NT2/D1 (cell line): Measurements from ENCODE around the gene ELAVL2.

ENCODE experiments used
- DNase-seq: peaks from one replicate; pipeline ENCODE4 v3.0.0-alpha.2; 2011; ENCODE audit warnings: low read depth, low spot score
- H3K27me3 ChIP-seq: 2 replicates; pipeline ENCODE4 v1.6.0; 2011; ENCODE audit warnings: mild to moderate bottlenecking; ENCODE audit not compliant: insufficient read length, insufficient read depth
- H3K36me3 ChIP-seq: 2 replicates; pipeline ENCODE4 v1.6.1; 2011; ENCODE audit warnings: mild to moderate bottlenecking, low read length, mixed read lengths; ENCODE audit not compliant: insufficient read depth, insufficient read length
- H3K4me1 ChIP-seq: 2 replicates; pipeline ENCODE4 v1.5.1; 2011; ENCODE audit not compliant: insufficient read depth, insufficient read length
- H3K4me3 ChIP-seq: 2 replicates; pipeline ENCODE4 v1.5.1; 2011; ENCODE audit warnings: low read depth; ENCODE audit not compliant: insufficient read length
- H3K9ac ChIP-seq: 2 replicates; pipeline ENCODE4 v1.6.0; 2011; ENCODE audit warnings: low read depth; ENCODE audit not compliant: insufficient read length
- H3K9me3 ChIP-seq: 2 replicates; pipeline ENCODE4 v1.5.1; 2011; ENCODE audit warnings: mild to moderate bottlenecking, low read length; ENCODE audit not compliant: insufficient read depth
- SUZ12 ChIP-seq: IDR thresholded peaks from 2 replicates; pipeline ENCODE4 v1.6.1; 2011; ENCODE audit not compliant: insufficient read length, insufficient read depth; ENCODE audit errors: extremely low read depth
- YY1 ChIP-seq: IDR thresholded peaks from 2 replicates; pipeline ENCODE4 v1.6.1; 2011; ENCODE audit not compliant: insufficient read length, insufficient read depth
- ZNF274 ChIP-seq: IDR thresholded peaks from 2 replicates; pipeline ENCODE4 v1.6.1; 2011; ENCODE audit warnings: mild to moderate bottlenecking, low read depth, low read length

Gene ELAVL2

GRCh38 chr9:23746317-23746716 is 79.7 kb downstream of the ELAVL2 start:
- Histone ChIP-seq H3K9me3 (no peaks in the 10 kb centered on the region), H3K27me3 (no peaks in the 10 kb centered on the region), H3K36me3 (no peaks in the 10 kb centered on the region), H3K9ac (no peak overlapping the region), H3K4me3 (no peak overlapping the region), H3K4me1 (no peaks in the 10 kb centered on the region)
- TF ChIP-seq ZNF274 (no peak), YY1 (no peak), SUZ12 (no peak)
- DNase-seq = no peak

DNA sequence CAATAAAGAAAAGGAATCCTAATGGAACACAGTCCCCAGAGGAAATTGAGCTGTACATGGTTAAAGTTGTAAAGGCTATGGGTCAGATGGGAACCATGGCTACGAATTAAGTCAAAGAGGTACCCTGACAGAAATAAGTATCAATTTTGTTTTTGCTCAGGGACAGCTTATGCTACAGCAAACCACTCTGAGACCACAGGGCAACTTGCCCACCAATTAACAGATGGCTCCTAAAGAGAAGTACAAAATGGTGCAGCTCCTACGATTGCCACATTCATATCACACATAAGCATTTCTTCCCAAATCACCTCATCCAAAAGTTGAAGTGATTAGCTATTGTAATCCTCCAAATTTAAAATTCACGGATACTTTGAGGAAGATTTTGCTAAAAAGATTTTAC is 83.0 kb downstream of the ELAVL2 start:
- no peaks in the 10 kb centered on the region for H3K36me3 ChIP-seq
- DNase-seq = no peak
- H3K4me1 ChIP-seq = no peaks in the 10 kb centered on the region
- H3K27me3 ChIP-seq = no peaks in the 10 kb centered on the region
- no peak for TF ChIP-seq ZNF274
- no peak for TF ChIP-seq YY1
- no peak for TF ChIP-seq SUZ12
- H3K9me3 ChIP-seq = no peaks in the 10 kb centered on the region
- H3K9ac ChIP-seq = no peak overlapping the region
- no peak overlapping the region for H3K4me3 ChIP-seq

DNA sequence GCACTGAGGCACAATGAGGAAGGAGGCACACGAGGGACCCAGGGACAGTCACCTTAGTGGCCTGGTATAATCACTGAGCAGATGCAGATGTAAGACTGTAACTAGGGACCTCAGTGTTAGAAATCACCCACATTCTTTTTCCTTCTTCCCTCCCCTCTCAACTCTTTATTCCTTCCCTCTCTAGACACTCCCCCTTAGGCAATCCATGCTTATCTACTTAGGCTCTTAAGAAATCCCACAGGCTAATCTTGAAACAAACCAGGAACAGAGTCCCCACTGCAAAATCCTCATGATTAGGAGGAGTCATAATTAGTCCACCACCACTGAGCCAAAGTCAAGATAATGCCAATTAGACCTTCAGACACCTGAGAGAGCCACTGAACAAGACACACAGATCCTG is 84.7 kb downstream of the ELAVL2 start:
- TF ChIP-seq ZNF274 (no peak), YY1 (no peak), SUZ12 (no peak)
- Histone ChIP-seq H3K9me3 (no peaks in the 10 kb centered on the region), H3K27me3 (no peaks in the 10 kb centered on the region), H3K9ac (no peak overlapping the region), H3K4me3 (no peak overlapping the region), H3K4me1 (no peaks in the 10 kb centered on the region), H3K36me3 (no peaks in the 10 kb centered on the region)
- DNase-seq = no peak

- TF ChIP-seq SUZ12 (no peak), ZNF274 (no peak)
These were observed 85.5 kb downstream of the ELAVL2 start for GRCh38 chr9:23740531-23740930.

GRCh38 chr9:23739753-23740152 is 86.3 kb downstream of the ELAVL2 start:
- Histone ChIP-seq H3K27me3 (no peaks in the 10 kb centered on the region), H3K36me3 (no peaks in the 10 kb centered on the region), H3K4me1 (no peaks in the 10 kb centered on the region), H3K9me3 (no peaks in the 10 kb centered on the region), H3K4me3 (no peak overlapping the region), H3K9ac (no peak overlapping the region)
- no peak for TF ChIP-seq YY1
- no peak for TF ChIP-seq SUZ12
- no peak for TF ChIP-seq ZNF274
- no peak for DNase-seq

More at GRCh38 chr9:23740531-23740930, 85.5 kb downstream of the ELAVL2 start:
- H3K9me3 ChIP-seq = no peaks in the 10 kb centered on the region
- H3K27me3 ChIP-seq = no peaks in the 10 kb centered on the region
- no peak overlapping the region for H3K9ac ChIP-seq
- DNase-seq = no peak
- H3K36me3 ChIP-seq = no peaks in the 10 kb centered on the region
- no peak overlapping the region for H3K4me3 ChIP-seq
- H3K4me1 ChIP-seq = no peaks in the 10 kb centered on the region

DNA sequence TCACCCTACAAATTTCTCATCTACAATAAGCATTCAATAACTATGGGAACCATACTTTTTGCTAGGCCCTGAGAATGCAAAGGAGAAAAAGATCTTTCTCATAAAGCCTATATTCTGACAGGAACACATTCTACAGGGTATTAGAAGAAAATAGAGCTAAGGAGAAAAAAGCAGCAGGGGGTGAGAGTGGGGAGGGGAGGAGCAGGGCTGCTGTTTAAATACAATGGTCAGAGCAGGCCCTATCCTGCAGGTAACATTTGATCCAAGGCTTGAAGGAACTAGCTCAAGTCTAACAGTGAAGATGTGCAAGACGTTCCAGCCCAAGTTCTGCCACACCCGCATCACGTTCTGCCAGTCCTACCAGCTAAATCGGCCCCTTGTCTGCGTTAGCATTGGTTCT is 89.7 kb downstream of the ELAVL2 start:
- no peaks in the 10 kb centered on the region for H3K4me1 ChIP-seq
- H3K9ac ChIP-seq = no peak overlapping the region
- H3K36me3 ChIP-seq = no peaks in the 10 kb centered on the region
- DNase-seq = no peak
- H3K9me3 ChIP-seq = no peaks in the 10 kb centered on the region
- H3K4me3 ChIP-seq = no peak overlapping the region
- TF ChIP-seq YY1 (no peak), ZNF274 (no peak), SUZ12 (no peak)
- H3K27me3 ChIP-seq = no peaks in the 10 kb centered on the region

- no peaks in the 10 kb centered on the region for H3K9me3 ChIP-seq
- no peaks in the 10 kb centered on the region for H3K27me3 ChIP-seq
- DNase-seq = no peak
- H3K36me3 ChIP-seq = no peaks in the 10 kb centered on the region
- no peak overlapping the region for H3K9ac ChIP-seq
- no peak overlapping the region for H3K4me3 ChIP-seq
- TF ChIP-seq YY1 (no peak), ZNF274 (no peak), SUZ12 (no peak)
- H3K4me1 ChIP-seq = no peaks in the 10 kb centered on the region
These were observed 92.5 kb downstream of the ELAVL2 start for GRCh38 chr9:23733495-23734078.

DNA sequence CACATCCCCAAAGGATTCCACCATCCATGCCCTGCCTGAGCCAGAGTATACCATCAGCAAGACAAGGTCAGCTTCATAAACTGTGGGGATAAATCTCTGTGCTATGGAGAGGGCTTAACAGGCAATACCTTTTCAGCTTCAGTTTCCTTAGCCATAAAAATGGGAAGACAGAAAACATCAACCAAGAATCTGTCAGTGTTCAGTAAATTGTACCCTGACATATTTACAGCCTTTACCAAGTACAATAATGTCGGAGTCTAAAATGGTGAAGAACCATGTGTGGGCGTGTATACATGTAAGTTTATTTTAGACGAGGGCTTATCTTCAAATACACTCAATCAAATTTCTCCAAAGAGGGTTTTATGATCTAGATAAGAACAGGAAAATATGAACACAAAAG is 94.7 kb downstream of the ELAVL2 start:
- Histone ChIP-seq H3K36me3 (no peaks in the 10 kb centered on the region), H3K9me3 (no peaks in the 10 kb centered on the region), H3K9ac (no peak overlapping the region), H3K27me3 (no peaks in the 10 kb centered on the region), H3K4me3 (no peak overlapping the region), H3K4me1 (no peaks in the 10 kb centered on the region)
- DNase-seq = no peak
- no peak for TF ChIP-seq ZNF274
- TF ChIP-seq SUZ12 = no peak
- TF ChIP-seq YY1 = no peak
